HG02870 (cell line): ENCODE results near the gene SLC41A1.

Experiments used
- ATAC-seq: cut with Tn5 transposase; IDR thresholded peaks from one replicate; pipeline ENCODE4 v1.9.1; 2021; ENCODE audit warnings: mild to moderate bottlenecking, moderate library complexity; ENCODE audit not compliant: unreplicated experiment

SLC41A1 gene

GRCh38 chr1:205791568-205792180, 21.3 kb downstream of the SLC41A1 start:
- peak; percentile 59 for ATAC-seq

- ATAC-seq, result no peak
Measured at GRCh38 chr1:205787287-205787916, 25.6 kb downstream of the SLC41A1 start.

- ATAC-seq, result no peak
Measured at GRCh38 chr1:205786601-205787000, 26.4 kb downstream of the SLC41A1 start.

- ATAC-seq, result no peak
Measured at GRCh38 chr1:205785446-205785845, 27.6 kb downstream of the SLC41A1 start.

GRCh38 chr1:205783904-205784303, 29.1 kb downstream of the SLC41A1 start:
- no peak for ATAC-seq

GRCh38 chr1:205783433-205783795, 29.6 kb downstream of the SLC41A1 start:
- ATAC-seq, result no peak

GRCh38 chr1:205782627-205783432, 30.2 kb downstream of the SLC41A1 start:
- ATAC-seq, result no peak

- ATAC-seq, result no peak
Measured at GRCh38 chr1:205780335-205780734, 32.7 kb downstream of the SLC41A1 start.

- no peak for ATAC-seq
Measured at GRCh38 chr1:205777994-205778393, 35.0 kb downstream of the SLC41A1 start.

GRCh38 chr1:205775717-205776056, 37.3 kb downstream of the SLC41A1 start:
- ATAC-seq, result no peak

- ATAC-seq, result peak; percentile 74
Measured at GRCh38 chr1:205775015-205775716, 37.8 kb downstream of the SLC41A1 start, which contains the start of gene RAB29. RAB29 (minus strand) TSS chr1:205775482; CDS start chr1:205774956, 526 bp downstream.

GRCh38 chr1:205774198-205775014, 38.6 kb downstream of the SLC41A1 start:
- no peak for ATAC-seq

- ATAC-seq, result no peak
Measured at GRCh38 chr1:205772607-205773032, 40.4 kb downstream of the SLC41A1 start.

- no peak for ATAC-seq
Measured at GRCh38 chr1:205770618-205771017, 42.4 kb downstream of the SLC41A1 start.

GRCh38 chr1:205769641-205770365, 43.2 kb downstream of the SLC41A1 start:
- no peak for ATAC-seq

- no peak for ATAC-seq
Measured at GRCh38 chr1:205767248-205767647, 45.8 kb downstream of the SLC41A1 start.

GRCh38 chr1:205766570-205766969, 46.4 kb downstream of the SLC41A1 start:
- ATAC-seq, result no peak

- ATAC-seq, result no peak
Measured at GRCh38 chr1:205766038-205766437, 47.0 kb downstream of the SLC41A1 start.

- no peak for ATAC-seq
Measured at GRCh38 chr1:205764578-205764977, 48.4 kb downstream of the SLC41A1 start.

- no peak for ATAC-seq
Measured at GRCh38 chr1:205763980-205764379, 49.0 kb downstream of the SLC41A1 start.
